HepG2 (cell line): ENCODE data around the gene M1AP. TPM values are rescaled to one million over a fixed set of nuclear protein-coding genes. Genes with fewer than 3 reads are reported as not detected.

Experiments
- CBX1 ChIP-seq: IDR thresholded peaks from one replicate; pipeline ENCODE4 v1.6.1; 2016; ENCODE audit warnings: antibody characterized with exemption, low read depth
- EED ChIP-seq: sonication (generic); formaldehyde crosslinking; IDR thresholded peaks from 2 replicates; pipeline ENCODE4 v1.5.0; 2020; ENCODE audit warnings: mild to moderate bottlenecking, missing genetic modification reagents
- ESRRA ChIP-seq: sonication (generic); formaldehyde crosslinking; IDR thresholded peaks from 2 replicates; pipeline ENCODE4 v1.5.1; 2020; ENCODE audit warnings: mild to moderate bottlenecking, low read depth, missing genetic modification reagents
- MAZ ChIP-seq, 2 experiments: sonication (generic) in 1 of 2; formaldehyde crosslinking in 1 of 2; IDR thresholded peaks; 2 replicates each; pipeline versions ENCODE4 v1.5.0 to v1.6.1; 2012 to 2020; ENCODE audit warnings: low read depth in 2 of 2, mild to moderate bottlenecking in 2 of 2, borderline replicate concordance in 1 of 2, improper control_type of control experiment in 1 of 2, low read length in 1 of 2, missing genetic modification reagents in 1 of 2, moderate library complexity in 1 of 2
- NFKB2 ChIP-seq: sonication (generic); formaldehyde crosslinking; IDR thresholded peaks from 2 replicates; pipeline ENCODE4 v1.4.0; 2020; ENCODE audit warnings: missing genetic modification reagents, borderline replicate concordance
- ZFP41 ChIP-seq: sonication (generic); formaldehyde crosslinking; IDR thresholded peaks from 2 replicates; pipeline ENCODE4 v1.4.0; 2020; ENCODE audit warnings: mild to moderate bottlenecking, missing genetic modification reagents, borderline replicate concordance
- ZNF234 ChIP-seq: sonication (generic); formaldehyde crosslinking; conservative IDR thresholded peaks from 2 replicates; pipeline ENCODE4 v1.5.1; 2020; ENCODE audit warnings: mild to moderate bottlenecking, missing genetic modification reagents
- ZNF274 ChIP-seq: sonication (generic); formaldehyde crosslinking; IDR thresholded peaks from 2 replicates; pipeline ENCODE4 v1.5.1; 2020; ENCODE audit warnings: mild to moderate bottlenecking, missing genetic modification reagents
- ZNF335 ChIP-seq: sonication (generic); formaldehyde crosslinking; IDR thresholded peaks from 2 replicates; pipeline ENCODE4 v1.4.0; 2020; ENCODE audit warnings: missing genetic modification reagents
- ZNF441 ChIP-seq: sonication (generic); formaldehyde crosslinking; IDR thresholded peaks from 2 replicates; pipeline ENCODE4 v1.7.0; 2021; ENCODE audit warnings: missing genetic modification reagents, borderline replicate concordance
- ZNF484 ChIP-seq: sonication (generic); formaldehyde crosslinking; IDR thresholded peaks from 2 replicates; pipeline ENCODE4 v1.5.1; 2020; ENCODE audit warnings: mild to moderate bottlenecking, low read depth, missing genetic modification reagents, borderline replicate concordance
- polyA plus RNA-seq, 8 experiments: library from polyadenylated mRNA; depleted of rRNA in 3 of 8; stranded (reverse) in 7 of 8; unstranded in 1 of 8; fragments of >200 nt; fragmentation: Illumina TruSeq in 4 of 8; extraction: Trizol in 4 of 8; gene quantifications; 2 replicates each; pipeline versions ENCODE4 v1.2.1 to v1.2.3, GENCODE V29; 2011 to 2016; ENCODE audit warnings: low read depth in 4 of 8, missing spikeins in 1 of 8, mixed read lengths in 1 of 8; ENCODE audit not compliant: insufficient read depth in 1 of 8
- total RNA-seq, 5 experiments: library from RNA; depleted of rRNA; stranded (reverse); fragments of >200 nt; fragmentation: Illumina TruSeq; extraction: Trizol; gene quantifications; 2 replicates each; pipeline ENCODE4 v1.2.3, GENCODE V29; 2016; ENCODE audit warnings: low read depth in 1 of 5
- TF ChIP-seq, protein P1 (sequence below): IDR thresholded peaks from 2 replicates; pipeline ENCODE4 v1.4.0; 2020; ENCODE audit warnings: mild to moderate bottlenecking, missing genetic modification reagents
- TF ChIP-seq, protein P2 (sequence below): sonication (generic); formaldehyde crosslinking; IDR thresholded peaks from 2 replicates; pipeline ENCODE4 v1.8.1; 2022; ENCODE audit warnings: mild to moderate bottlenecking, missing genetic modification reagents
- TF ChIP-seq, protein P3 (sequence below): sonication (generic); formaldehyde crosslinking; conservative IDR thresholded peaks from 2 replicates; pipeline ENCODE4 v1.4.0; 2020; ENCODE audit warnings: missing genetic modification reagents

The M1AP gene
- total and polyA plus RNA-seq, 2 of the 13 experiments (the other 11 are each of a cell fraction or from before 2014, with no cell fraction given), result not detected

GRCh38 chr2:74552914-74553811 is 95.0 kb downstream of the M1AP start (continued):
- TF ChIP-seq, protein P1, sequence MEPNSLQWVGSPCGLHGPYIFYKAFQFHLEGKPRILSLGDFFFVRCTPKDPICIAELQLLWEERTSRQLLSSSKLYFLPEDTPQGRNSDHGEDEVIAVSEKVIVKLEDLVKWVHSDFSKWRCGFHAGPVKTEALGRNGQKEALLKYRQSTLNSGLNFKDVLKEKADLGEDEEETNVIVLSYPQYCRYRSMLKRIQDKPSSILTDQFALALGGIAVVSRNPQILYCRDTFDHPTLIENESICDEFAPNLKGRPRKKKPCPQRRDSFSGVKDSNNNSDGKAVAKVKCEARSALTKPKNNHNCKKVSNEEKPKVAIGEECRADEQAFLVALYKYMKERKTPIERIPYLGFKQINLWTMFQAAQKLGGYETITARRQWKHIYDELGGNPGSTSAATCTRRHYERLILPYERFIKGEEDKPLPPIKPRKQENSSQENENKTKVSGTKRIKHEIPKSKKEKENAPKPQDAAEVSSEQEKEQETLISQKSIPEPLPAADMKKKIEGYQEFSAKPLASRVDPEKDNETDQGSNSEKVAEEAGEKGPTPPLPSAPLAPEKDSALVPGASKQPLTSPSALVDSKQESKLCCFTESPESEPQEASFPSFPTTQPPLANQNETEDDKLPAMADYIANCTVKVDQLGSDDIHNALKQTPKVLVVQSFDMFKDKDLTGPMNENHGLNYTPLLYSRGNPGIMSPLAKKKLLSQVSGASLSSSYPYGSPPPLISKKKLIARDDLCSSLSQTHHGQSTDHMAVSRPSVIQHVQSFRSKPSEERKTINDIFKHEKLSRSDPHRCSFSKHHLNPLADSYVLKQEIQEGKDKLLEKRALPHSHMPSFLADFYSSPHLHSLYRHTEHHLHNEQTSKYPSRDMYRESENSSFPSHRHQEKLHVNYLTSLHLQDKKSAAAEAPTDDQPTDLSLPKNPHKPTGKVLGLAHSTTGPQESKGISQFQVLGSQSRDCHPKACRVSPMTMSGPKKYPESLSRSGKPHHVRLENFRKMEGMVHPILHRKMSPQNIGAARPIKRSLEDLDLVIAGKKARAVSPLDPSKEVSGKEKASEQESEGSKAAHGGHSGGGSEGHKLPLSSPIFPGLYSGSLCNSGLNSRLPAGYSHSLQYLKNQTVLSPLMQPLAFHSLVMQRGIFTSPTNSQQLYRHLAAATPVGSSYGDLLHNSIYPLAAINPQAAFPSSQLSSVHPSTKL (CRISPR knock-in tag), result 0 out of 2 replicates have a peak, but pooled peaks have one; percentile 47
- TF ChIP-seq, protein P2, sequence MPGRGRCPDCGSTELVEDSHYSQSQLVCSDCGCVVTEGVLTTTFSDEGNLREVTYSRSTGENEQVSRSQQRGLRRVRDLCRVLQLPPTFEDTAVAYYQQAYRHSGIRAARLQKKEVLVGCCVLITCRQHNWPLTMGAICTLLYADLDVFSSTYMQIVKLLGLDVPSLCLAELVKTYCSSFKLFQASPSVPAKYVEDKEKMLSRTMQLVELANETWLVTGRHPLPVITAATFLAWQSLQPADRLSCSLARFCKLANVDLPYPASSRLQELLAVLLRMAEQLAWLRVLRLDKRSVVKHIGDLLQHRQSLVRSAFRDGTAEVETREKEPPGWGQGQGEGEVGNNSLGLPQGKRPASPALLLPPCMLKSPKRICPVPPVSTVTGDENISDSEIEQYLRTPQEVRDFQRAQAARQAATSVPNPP (CRISPR knock-in tag), result no peak
- TF ChIP-seq ZNF335 (CRISPR knock-in tag) (no peak), EED (peak; percentile 11; the same call in 1 of the 2 replicates), ZNF484 (CRISPR knock-in tag) (no peak), ZNF234 (CRISPR knock-in tag) (no peak), CBX1 (no peak), ZNF441 (CRISPR knock-in tag) (no peak), ESRRA (no peak), ZFP41 (CRISPR knock-in tag) (no peak), NFKB2 (peak; percentile 70; the same call in 1 of the 2 replicates), ZNF274 (CRISPR knock-in tag) (peak; percentile 73; the same call in 1 of the 2 replicates), MAZ (IDR thresholded peaks at IDR 0.05; ENCODE audit: borderline replicate concordance, low read depth, low read length) (no peak), MAZ (CRISPR knock-in tag; IDR thresholded peaks at IDR 0.05; ENCODE audit: low read depth) (no peak)
- TF ChIP-seq, protein P3, sequence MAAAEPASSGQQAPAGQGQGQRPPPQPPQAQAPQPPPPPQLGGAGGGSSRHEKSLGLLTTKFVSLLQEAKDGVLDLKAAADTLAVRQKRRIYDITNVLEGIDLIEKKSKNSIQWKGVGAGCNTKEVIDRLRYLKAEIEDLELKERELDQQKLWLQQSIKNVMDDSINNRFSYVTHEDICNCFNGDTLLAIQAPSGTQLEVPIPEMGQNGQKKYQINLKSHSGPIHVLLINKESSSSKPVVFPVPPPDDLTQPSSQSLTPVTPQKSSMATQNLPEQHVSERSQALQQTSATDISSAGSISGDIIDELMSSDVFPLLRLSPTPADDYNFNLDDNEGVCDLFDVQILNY (CRISPR knock-in tag), result no peak
